CD14-positive monocyte (primary cell): ENCODE results near the gene TUBGCP3. TPM values are rescaled to one million over a fixed set of nuclear protein-coding genes. Genes with fewer than 3 reads are reported as not detected.

Source experiments
- DNase-seq, 3 donors: peaks; one replicate each; pipeline ENCODE4 v3.0.0-alpha.2; 2011 to 2022
- H2AFZ ChIP-seq: 2 replicates; pipeline ENCODE4 v1.6.0; 2012; ENCODE audit warnings: mild to moderate bottlenecking, low read depth, low read length, inconsistent platforms; ENCODE audit not compliant: insufficient read depth, poor library complexity, severe bottlenecking
- H3K27ac ChIP-seq, 2 donors: 1 replicate in 1 of 2; 2 replicates in 1 of 2; pipeline ENCODE4 v1.5.1; 2012 to 2013; ENCODE audit warnings: low read length in 2 of 2, control low read depth in 1 of 2, inconsistent platforms in 1 of 2, low read depth in 1 of 2, mild to moderate bottlenecking in 1 of 2
- H3K27me3 ChIP-seq, 2 donors: one replicate each; pipeline versions ENCODE4 v1.6.0 to v1.6.1; 2011 to 2013; ENCODE audit warnings: low read length in 2 of 2; ENCODE audit not compliant: control insufficient read depth in 2 of 2, insufficient read depth in 2 of 2
- H3K36me3 ChIP-seq, 2 donors: replicated peaks in 1 of 2; 1 replicate in 1 of 2; 2 replicates in 1 of 2; pipeline versions ENCODE4 v1.5.1 to v1.6.1; 2012 to 2013; ENCODE audit warnings: low read length in 2 of 2, control low read depth in 1 of 2, inconsistent platforms in 1 of 2, mild to moderate bottlenecking in 1 of 2; ENCODE audit not compliant: insufficient read depth in 2 of 2, control insufficient read depth in 1 of 2
- H3K4me1 ChIP-seq, 2 donors: 1 replicate in 1 of 2; 2 replicates in 1 of 2; pipeline versions ENCODE4 v1.5.1 to v1.6.1; 2012 to 2013; ENCODE audit warnings: low read length in 2 of 2, control low read depth in 1 of 2, inconsistent platforms in 1 of 2, mild to moderate bottlenecking in 1 of 2, moderate library complexity in 1 of 2; ENCODE audit not compliant: insufficient read depth in 2 of 2, control insufficient read depth in 1 of 2
- H3K4me2 ChIP-seq: replicated peaks from 2 replicates; pipeline ENCODE3; 2012; ENCODE audit warnings: low read length, moderate library complexity, mild to moderate bottlenecking; ENCODE audit not compliant: poor library complexity, severe bottlenecking; ENCODE audit errors: extremely low read depth
- H3K4me3 ChIP-seq, 3 experiments: fragments of 200-600 bp in 1 of 3; sonication (generic) in 1 of 3; replicated peaks in 1 of 3; 1 replicate in 2 of 3; 2 replicates in 1 of 3; pipeline ENCODE4 v1.5.1; 2011 to 2013; ENCODE audit warnings: low read length in 3 of 3, mild to moderate bottlenecking in 3 of 3, control low read depth in 2 of 3, low read depth in 2 of 3, inconsistent platforms in 1 of 3, moderate library complexity in 1 of 3
- H3K79me2 ChIP-seq: 2 replicates; pipeline ENCODE4 v1.6.0; 2012; ENCODE audit warnings: mild to moderate bottlenecking, control low read depth, inconsistent platforms, low read length, moderate library complexity; ENCODE audit not compliant: insufficient read depth
- H3K9ac ChIP-seq: 2 replicates; pipeline ENCODE4 v1.6.0; 2017; ENCODE audit warnings: low read length, mild to moderate bottlenecking; ENCODE audit not compliant: insufficient read depth, poor library complexity, severe bottlenecking
- H3K9me3 ChIP-seq, 2 donors: replicated peaks in 1 of 2; 1 replicate in 1 of 2; 2 replicates in 1 of 2; pipeline versions ENCODE4 v1.5.1 to v1.6.1; 2012 to 2013; ENCODE audit warnings: low read length in 2 of 2, control low read depth in 1 of 2; ENCODE audit not compliant: control insufficient read depth in 1 of 2, insufficient read depth in 1 of 2
- H4K20me1 ChIP-seq: 2 replicates; pipeline ENCODE4 v1.6.0; 2012; ENCODE audit warnings: mild to moderate bottlenecking, low read length, control low read depth, moderate library complexity; ENCODE audit not compliant: insufficient read depth
- H3K27ac Mint-ChIP-seq, 7 donors: one replicate each; pipeline ENCODE4 v1.8.0; 2020; ENCODE audit warnings: mild to moderate bottlenecking in 7 of 7, mixed read lengths in 7 of 7, moderate library complexity in 6 of 7, inconsistent platforms in 2 of 7
- H3K27me3 Mint-ChIP-seq, 3 donors: one replicate each; pipeline ENCODE4 v1.8.0; 2021 to 2022; ENCODE audit warnings: low read depth in 3 of 3, mild to moderate bottlenecking in 3 of 3, mixed read lengths in 3 of 3, moderate library complexity in 3 of 3, inconsistent platforms in 1 of 3
- H3K36me3 Mint-ChIP-seq, 2 donors: one replicate each; pipeline ENCODE4 v1.8.0; 2020; ENCODE audit warnings: mixed read lengths in 2 of 2, inconsistent platforms in 1 of 2, mild to moderate bottlenecking in 1 of 2
- H3K4me1 Mint-ChIP-seq: one replicate; pipeline ENCODE4 v1.8.0; 2020; ENCODE audit warnings: mild to moderate bottlenecking, mixed read lengths
- H3K4me3 Mint-ChIP-seq, 2 donors: one replicate each; pipeline ENCODE4 v1.8.0; 2020; ENCODE audit warnings: mild to moderate bottlenecking in 2 of 2, mixed read lengths in 2 of 2, moderate library complexity in 1 of 2
- H3K9me3 Mint-ChIP-seq, 7 donors: one replicate each; pipeline ENCODE4 v1.8.0; 2020 to 2022; ENCODE audit warnings: mixed read lengths in 7 of 7, mild to moderate bottlenecking in 6 of 7, moderate library complexity in 6 of 7, inconsistent platforms in 2 of 7
- CTCF ChIP-seq: fragments of 200-600 bp; IDR thresholded peaks from one replicate; pipeline ENCODE4 v1.8.0; 2022; ENCODE audit warnings: antibody characterized with exemption, mild to moderate bottlenecking
- WGBS: methylation state at CpG from one replicate; pipeline ENCODE4 v1.1.5; 2013; ENCODE audit warnings: missing lambda C conversion rate; ENCODE audit not compliant: insufficient coverage; 5-methylcytosine and 5-hydroxymethylcytosine counted together
- intact Hi-C, 2 donors: fragments of 100-400 bp; cut with micrococcal nuclease; formaldehyde crosslinking; loops; one replicate each; pipeline versions ENCODE4 v1.15.0 to v1.15.1; 2023
- polyA plus RNA-seq, 3 donors: library from polyadenylated mRNA; depleted of rRNA in 1 of 3; unstranded in 2 of 3; stranded (reverse) in 1 of 3; fragments of 300-500 nt in 2 of 3; fragments of >200 nt in 1 of 3; fragmentation: Illumina TruSeq in 2 of 3; gene quantifications; 1 replicate in 2 of 3; 2 replicates in 1 of 3; pipeline ENCODE4 v1.2.3, GENCODE V29; 2012 to 2021

Gene TUBGCP3
- polyA plus RNA-seq, 3 donors: 25.4 to 47.1 (median 34.1) TPM

GRCh38 chr13:112617754-112618375 lies 29.9 kb upstream of the TUBGCP3 start:
- H3K27ac Mint-ChIP-seq: no peak overlapping the region
- no peak overlapping the region for H2AFZ ChIP-seq
- H3K9ac ChIP-seq: no peak overlapping the region
- no peak overlapping the region for H3K4me3 ChIP-seq
- H4K20me1 ChIP-seq: no peaks in the 10 kb centered on the region
- WGBS: 92% methylated on average over 16 of the region's 18 CpGs
- no peaks in the 10 kb centered on the region for H3K79me2 ChIP-seq
- peaks cover 0 to 5% (median 0%) of the 10 kb centered on the region in 7 donors for H3K9me3 Mint-ChIP-seq
- peaks cover 13 to 23% (median 16%) of the 10 kb centered on the region in 3 donors for H3K27me3 Mint-ChIP-seq
- no peaks in the 10 kb centered on the region for H3K4me1 ChIP-seq
- intact Hi-C loops: no loop called here
- H3K9me3 ChIP-seq: no peaks in the 10 kb centered on the region
- H3K27me3 ChIP-seq: peaks cover 0 to 5% of the 10 kb centered on the region in 2 donors
- no peak overlapping the region for H3K27ac ChIP-seq
- no peaks in the 10 kb centered on the region for H3K36me3 ChIP-seq
- H3K36me3 Mint-ChIP-seq: no peaks in the 10 kb centered on the region
- DNase-seq: no peak
- no peak for TF ChIP-seq CTCF
- H3K4me2 ChIP-seq: no peak overlapping the region
- peaks cover 5% of the 10 kb centered on the region for H3K4me1 Mint-ChIP-seq
- H3K4me3 Mint-ChIP-seq: no peak overlapping the region

- Histone ChIP-seq H3K79me2 (no peaks in the 10 kb centered on the region), H3K9ac (no peak overlapping the region), H3K4me3 (no peak overlapping the region), H3K27ac (no peak overlapping the region), H4K20me1 (no peaks in the 10 kb centered on the region), H2AFZ (no peak overlapping the region), H3K27me3 (peaks cover 0 to 5% of the 10 kb centered on the region in 2 donors), H3K4me1 (no peaks in the 10 kb centered on the region), H3K4me2 (no peak overlapping the region), H3K9me3 (no peaks in the 10 kb centered on the region), H3K36me3 (no peaks in the 10 kb centered on the region)
- peak; percentile 71 for TF ChIP-seq CTCF
- DNase-seq: peak; percentile 6 to 45 (median 8)
- Mint-ChIP-seq H3K9me3 (peaks cover 0 to 5% (median 0%) of the 10 kb centered on the region in 7 donors), H3K36me3 (no peaks in the 10 kb centered on the region), H3K4me1 (peaks cover 5% of the 10 kb centered on the region), H3K27me3 (peaks cover 14 to 27% (median 20%) of the 10 kb centered on the region in 3 donors), H3K27ac (no peak overlapping the region), H3K4me3 (peak overlapping the region in 1 of 2 donors; percentile 43)
- intact Hi-C loops: no loop called here
- 61% methylated on average over 12 of the region's 13 CpGs for WGBS
Observed at GRCh38 chr13:112616586-112617362, 28.8 kb upstream of the TUBGCP3 start.
